ENCODE measurements around the gene NBPF9.
"Not testable (repeated sequence)": the region's sequence is repeated elsewhere in the genome, so short reads cannot be mapped to it uniquely, and the experiment has no call there.

NBPF9 gene

GRCh38 chr1:149103109-149104081 is at the start of gene NBPF9:
Gene NBPF9, minus strand, starts transcription at chr1:149103551. Its CDS starts 21,412 bp downstream, at chr1:149082139.
- DNase-seq, result peak; percentile 49

GRCh38 chr1:149149909-149150308 is 46.6 kb upstream of the NBPF9 start:
- not testable (repeated sequence) for DNase-seq

- not testable (repeated sequence) for DNase-seq
These were observed 34.2 kb upstream of the NBPF9 start for GRCh38 chr1:149137585-149137984.

- DNase-seq, result not testable (repeated sequence)
These were observed 27.6 kb upstream of the NBPF9 start for GRCh38 chr1:149130938-149131337.

GRCh38 chr1:149129245-149129644 is 25.9 kb upstream of the NBPF9 start:
- not testable (repeated sequence) for DNase-seq

GRCh38 chr1:149126555-149127145 is 23.3 kb upstream of the NBPF9 start:
- DNase-seq, result not testable (repeated sequence)

GRCh38 chr1:149123948-149124926 is 20.9 kb upstream of the NBPF9 start:
- DNase-seq, result not testable (repeated sequence)

- DNase-seq, result not testable (repeated sequence)
These were observed 9.5 kb upstream of the NBPF9 start for GRCh38 chr1:149112828-149113227.

- not testable (repeated sequence) for DNase-seq
These were observed 7.0 kb upstream of the NBPF9 start for GRCh38 chr1:149110343-149110742.

GRCh38 chr1:149102574-149102973 is 777 bp downstream of the NBPF9 start:
- peak; percentile 14 for DNase-seq

GRCh38 chr1:149098276-149098675 is 5.1 kb downstream of the NBPF9 start:
- not testable (repeated sequence) for DNase-seq

GRCh38 chr1:149093155-149093554 is 10.2 kb downstream of the NBPF9 start:
- DNase-seq, result not testable (repeated sequence)

- not testable (repeated sequence) for DNase-seq
These were observed 27.7 kb downstream of the NBPF9 start for GRCh38 chr1:149075505-149076127.

- DNase-seq, result not testable (repeated sequence)
These were observed 38.7 kb downstream of the NBPF9 start for GRCh38 chr1:149064611-149065010.

- DNase-seq, result not testable (repeated sequence)
These were observed 60.3 kb downstream of the NBPF9 start for GRCh38 chr1:149043056-149043455.

GRCh38 chr1:149033916-149034315 is 69.4 kb downstream of the NBPF9 start:
- DNase-seq, result not testable (repeated sequence)

- DNase-seq, result not testable (repeated sequence)
These were observed 79.0 kb downstream of the NBPF9 start for GRCh38 chr1:149024327-149024726.

GRCh38 chr1:149018577-149018976 is 84.8 kb downstream of the NBPF9 start:
- DNase-seq, result not testable (repeated sequence)

GRCh38 chr1:149016626-149017025 is 86.7 kb downstream of the NBPF9 start:
- DNase-seq, result not testable (repeated sequence)

GRCh38 chr1:149015522-149015921 is 87.8 kb downstream of the NBPF9 start:
- DNase-seq, result not testable (repeated sequence)

GRCh38 chr1:149013513-149013912 is 89.8 kb downstream of the NBPF9 start:
- DNase-seq, result not testable (repeated sequence)

- DNase-seq, result not testable (repeated sequence)
These were observed 90.8 kb downstream of the NBPF9 start for GRCh38 chr1:149012599-149012998.
